Fibroblast of mammary gland (primary cell): ENCODE data around the gene ANKRD36.
"Not testable (repeated sequence)": the region's sequence is repeated elsewhere in the genome, so short reads cannot be mapped to it uniquely, and the experiment has no call there.

Experiments
- DNase-seq: peaks from one replicate; pipeline ENCODE4 v3.0.0-alpha.2; 2010; ENCODE audit warnings: low read depth
- H3K4me3 ChIP-seq: 2 replicates; pipeline ENCODE4 v1.5.1; 2011; ENCODE audit warnings: low read depth, mild to moderate bottlenecking, low read length, moderate library complexity; ENCODE audit not compliant: control insufficient read depth
- CTCF ChIP-seq: conservative IDR thresholded peaks from 2 replicates; pipeline ENCODE4 v1.5.1; 2011; ENCODE audit warnings: low read depth, low read length, inconsistent platforms; ENCODE audit not compliant: control insufficient read depth, insufficient read depth

The ANKRD36 gene

GRCh38 chr2:97210325-97210724 lies 97.4 kb downstream of the ANKRD36 start:
- no peak for DNase-seq
- no peak overlapping the region for H3K4me3 ChIP-seq
- no peak for TF ChIP-seq CTCF

GRCh38 chr2:97215025-97215424 lies 102.1 kb downstream of the ANKRD36 start:
- H3K4me3 ChIP-seq, DNase-seq: not testable (repeated sequence)

GRCh38 chr2:97230848-97231585 lies 118.1 kb downstream of the ANKRD36 start:
- not testable (repeated sequence) for H3K4me3 ChIP-seq, DNase-seq

- H3K4me3 ChIP-seq, DNase-seq: not testable (repeated sequence)
Observed at GRCh38 chr2:97232981-97233380, 120.0 kb downstream of the ANKRD36 start.

GRCh38 chr2:97233660-97234295 lies 120.8 kb downstream of the ANKRD36 start:
- not testable (repeated sequence) for DNase-seq, H3K4me3 ChIP-seq

- DNase-seq, H3K4me3 ChIP-seq: not testable (repeated sequence)
Observed at GRCh38 chr2:97261192-97261591, 148.2 kb downstream of the ANKRD36 start.

GRCh38 chr2:97266449-97266848 lies 153.5 kb downstream of the ANKRD36 start:
- DNase-seq, H3K4me3 ChIP-seq: not testable (repeated sequence)

- no peak overlapping the region for H3K4me3 ChIP-seq
- no peak for DNase-seq
- no peak for TF ChIP-seq CTCF
Observed at GRCh38 chr2:97267411-97268074, 154.6 kb downstream of the ANKRD36 start.

GRCh38 chr2:97268075-97268591 lies 155.2 kb downstream of the ANKRD36 start:
- not testable (repeated sequence) for DNase-seq

GRCh38 chr2:97276232-97276798 lies 163.4 kb downstream of the ANKRD36 start:
- H3K4me3 ChIP-seq, DNase-seq: not testable (repeated sequence)

More at GRCh38 chr2:97268075-97268591, 155.2 kb downstream of the ANKRD36 start:
- not testable (repeated sequence) for H3K4me3 ChIP-seq

- not testable (repeated sequence) for H3K4me3 ChIP-seq, DNase-seq
Observed at GRCh38 chr2:97285187-97285586, 172.2 kb downstream of the ANKRD36 start.

- H3K4me3 ChIP-seq, DNase-seq: not testable (repeated sequence)
Observed at GRCh38 chr2:97293687-97294086, 180.7 kb downstream of the ANKRD36 start.
